ENCODE results near the gene TUBA1B. TPM values are rescaled to one million over a fixed set of nuclear protein-coding genes. Genes with fewer than 3 reads are reported as not detected.
"Not testable (repeated sequence)": the region's sequence is repeated elsewhere in the genome, so short reads cannot be mapped to it uniquely, and the experiment has no call there.

Gene TUBA1B
- total RNA-seq, 1 experiment from 2014 or later, result 369 TPM

DNA sequence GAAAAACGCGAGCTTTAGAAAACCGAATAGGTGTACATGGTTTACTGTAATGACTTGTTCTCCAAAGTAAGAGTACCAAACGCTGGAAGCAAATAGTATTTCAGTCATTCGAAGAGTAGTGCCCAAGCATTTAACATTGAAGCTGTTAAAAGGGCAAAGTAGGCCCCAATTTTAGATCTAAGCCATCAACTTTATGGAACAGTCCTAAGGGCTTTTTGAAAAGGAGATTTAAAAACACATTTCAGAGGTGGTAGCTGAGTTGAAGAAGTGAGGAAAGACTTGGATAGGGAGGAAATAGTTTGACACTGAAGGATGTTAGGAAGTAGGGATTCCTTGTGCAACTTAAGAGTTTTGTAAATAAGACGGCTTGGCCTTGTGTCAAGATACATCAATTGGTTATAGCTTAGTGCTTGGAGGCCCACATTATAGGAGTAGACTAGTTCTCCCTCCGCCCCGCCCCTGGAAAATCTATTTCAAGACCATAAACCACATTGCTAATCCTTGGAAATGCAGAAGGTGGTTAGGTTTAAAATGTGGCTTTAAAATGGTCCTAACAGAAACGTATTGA, 783 bp upstream of the TUBA1B start:
- ChIA-PET POLR2A (interaction anchor here (0.5 to 4.9 kb wide), 41 partner anchors 10 to 1035 kb away, joined by 3 to 182 read pairs (median 7); partner anchors contain the start of genes ARF3, CERS5, COX14 and DDX23), CTCF (interaction anchor here (1.0 to 3.1 kb wide), 6 partner anchors 12 to 100 kb away, joined by 3 to 23 read pairs (median 10); partner anchors contain the start of gene TUBA1A)
- Mint-ChIP-seq H3K4me1 (ENCODE audit: insufficient read depth, unreplicated experiment) (no peaks in the 10 kb centered on the region), H3K27me3 (ENCODE audit: insufficient read depth, unreplicated experiment) (no peaks in the 10 kb centered on the region), H3K4me3 (ENCODE audit: unreplicated experiment) (peak overlapping the region; percentile 94), H3K27ac (ENCODE audit: low read depth, unreplicated experiment) (peak overlapping the region; percentile 96), H3K36me3 (ENCODE audit: insufficient read depth, unreplicated experiment) (peaks cover 41% of the 10 kb centered on the region), H3K9me3 (ENCODE audit: unreplicated experiment) (no peaks in the 10 kb centered on the region)
- BruUV-seq (replicated peaks), result TSS peak; percentile 64
- TF ChIP-seq, protein P1, sequence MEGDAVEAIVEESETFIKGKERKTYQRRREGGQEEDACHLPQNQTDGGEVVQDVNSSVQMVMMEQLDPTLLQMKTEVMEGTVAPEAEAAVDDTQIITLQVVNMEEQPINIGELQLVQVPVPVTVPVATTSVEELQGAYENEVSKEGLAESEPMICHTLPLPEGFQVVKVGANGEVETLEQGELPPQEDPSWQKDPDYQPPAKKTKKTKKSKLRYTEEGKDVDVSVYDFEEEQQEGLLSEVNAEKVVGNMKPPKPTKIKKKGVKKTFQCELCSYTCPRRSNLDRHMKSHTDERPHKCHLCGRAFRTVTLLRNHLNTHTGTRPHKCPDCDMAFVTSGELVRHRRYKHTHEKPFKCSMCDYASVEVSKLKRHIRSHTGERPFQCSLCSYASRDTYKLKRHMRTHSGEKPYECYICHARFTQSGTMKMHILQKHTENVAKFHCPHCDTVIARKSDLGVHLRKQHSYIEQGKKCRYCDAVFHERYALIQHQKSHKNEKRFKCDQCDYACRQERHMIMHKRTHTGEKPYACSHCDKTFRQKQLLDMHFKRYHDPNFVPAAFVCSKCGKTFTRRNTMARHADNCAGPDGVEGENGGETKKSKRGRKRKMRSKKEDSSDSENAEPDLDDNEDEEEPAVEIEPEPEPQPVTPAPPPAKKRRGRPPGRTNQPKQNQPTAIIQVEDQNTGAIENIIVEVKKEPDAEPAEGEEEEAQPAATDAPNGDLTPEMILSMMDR (IDR thresholded peaks at IDR 0.05; ENCODE audit: unreplicated experiment), result no peak
- intact Hi-C loops (cut with micrococcal nuclease), result loop anchor here (2.0 kb wide), 2 partner anchors 57 to 67 kb away; partner anchors contain the start of gene TUBA1A
- peak; percentile 71 for DNase-seq (ENCODE audit: unreplicated experiment)

DNA sequence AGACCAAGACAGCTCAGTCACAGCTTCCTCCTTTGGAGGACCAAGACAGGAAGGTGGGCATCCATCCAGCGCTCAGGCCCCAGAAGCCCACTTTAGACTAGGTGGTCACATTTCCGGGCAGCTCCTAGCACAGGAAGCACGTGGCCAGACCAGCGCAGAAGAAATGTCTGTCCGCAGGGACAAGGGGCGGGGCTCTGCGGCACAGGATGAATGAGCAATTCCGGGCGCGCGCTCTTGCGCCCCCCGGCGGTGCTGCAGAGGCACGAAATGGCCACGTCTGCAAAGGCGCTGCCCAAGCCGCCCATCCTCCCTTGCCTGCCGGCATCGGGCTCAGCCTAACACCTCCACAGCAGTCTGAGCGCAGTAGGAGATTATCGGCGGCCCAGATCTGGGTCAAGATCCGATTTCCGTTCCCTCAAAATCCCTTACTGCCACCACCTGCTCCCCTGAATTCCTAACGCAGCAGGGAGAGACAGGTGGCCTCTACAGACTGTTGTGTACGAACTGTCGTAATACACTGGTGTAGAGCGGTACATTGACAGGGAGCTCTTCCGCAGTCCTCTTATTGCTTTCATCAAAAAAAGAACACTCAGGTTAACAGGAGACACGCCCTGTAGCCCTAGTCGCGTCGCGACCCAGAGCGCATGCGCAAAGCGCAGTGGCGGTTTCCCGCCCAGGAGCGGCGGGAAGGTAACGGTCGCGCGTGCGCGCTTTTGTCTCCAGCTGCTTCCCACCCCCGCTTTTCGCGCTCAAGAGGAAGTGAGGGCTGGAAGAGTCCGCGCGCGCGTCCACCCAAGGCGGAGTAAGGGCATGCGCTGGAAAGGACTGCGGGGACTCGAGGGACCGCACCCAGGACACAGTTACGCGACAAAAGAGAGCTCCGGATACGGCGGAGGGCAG, 794 bp downstream of the TUBA1B start:
- no peaks in the 10 kb centered on the region for H3K27me3 Mint-ChIP-seq (ENCODE audit: insufficient read depth, unreplicated experiment)
- TSS peak; percentile 49 for BruUV-seq (replicated peaks)
- peaks cover 47% of the 10 kb centered on the region for H3K36me3 Mint-ChIP-seq (ENCODE audit: insufficient read depth, unreplicated experiment)
- peak; percentile 91 for DNase-seq (ENCODE audit: unreplicated experiment)
- intact Hi-C loops (cut with micrococcal nuclease), result loop anchor here (1.0 to 2.0 kb wide), 3 partner anchors 58 to 105 kb away; partner anchors contain the start of gene TUBA1A
- TF ChIP-seq, protein P1 (IDR thresholded peaks at IDR 0.05; ENCODE audit: unreplicated experiment), result peak; percentile 91
- peak overlapping the region; percentile 94 for H3K4me3 Mint-ChIP-seq (ENCODE audit: unreplicated experiment)
- no peaks in the 10 kb centered on the region for H3K9me3 Mint-ChIP-seq (ENCODE audit: unreplicated experiment)
- H3K27ac Mint-ChIP-seq (ENCODE audit: low read depth, unreplicated experiment), result peak overlapping the region; percentile 96
- CTCF ChIA-PET, result interaction anchor here (0.5 to 3.1 kb wide), 26 partner anchors 8 to 1344 kb away, joined by 3 to 23 read pairs (median 4); partner anchors contain the start of gene RHEBL1
- no peaks in the 10 kb centered on the region for H3K4me1 Mint-ChIP-seq (ENCODE audit: insufficient read depth, unreplicated experiment)
- POLR2A ChIA-PET, result interaction anchor here (0.5 to 4.9 kb wide), 57 partner anchors 9 to 1426 kb away, joined by 3 to 182 read pairs (median 6); partner anchors contain the start of genes ARF3, CERS5, DDX23 and DHH

DNA sequence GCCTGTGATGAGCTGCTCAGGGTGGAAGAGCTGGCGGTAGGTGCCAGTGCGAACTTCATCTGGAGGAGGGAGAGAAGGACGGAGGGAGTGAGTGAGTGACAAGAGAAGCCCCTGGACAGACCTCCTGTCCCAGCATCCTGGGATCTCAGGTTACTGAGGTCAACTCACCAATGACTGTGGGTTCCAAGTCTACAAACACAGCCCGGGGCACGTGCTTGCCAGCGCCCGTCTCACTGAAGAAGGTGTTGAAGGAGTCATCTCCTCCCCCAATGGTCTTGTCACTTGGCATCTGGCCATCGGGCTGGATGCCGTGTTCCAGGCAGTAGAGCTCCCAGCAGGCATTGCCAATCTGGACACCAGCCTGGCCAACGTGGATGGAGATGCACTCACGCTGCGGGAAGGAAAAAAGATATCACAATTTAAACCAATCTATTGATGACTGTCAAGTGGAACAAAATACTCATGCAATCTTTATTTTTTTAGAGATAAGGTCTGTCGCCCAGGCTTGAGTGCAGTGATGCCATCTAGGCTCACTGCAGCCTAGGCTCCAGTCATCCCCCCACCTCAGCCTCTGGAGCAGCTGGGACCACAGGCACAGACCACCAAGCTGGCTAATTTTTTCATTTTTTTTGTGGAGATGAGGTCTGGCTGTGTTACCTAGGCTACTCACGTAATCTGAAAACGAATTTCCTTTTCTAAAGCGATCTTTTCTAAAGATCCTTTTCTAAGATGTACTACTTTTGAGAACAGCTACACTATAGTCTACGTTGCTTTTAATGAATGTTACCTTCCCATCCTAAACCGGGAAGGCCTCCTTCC, 1.7 kb downstream of the TUBA1B start:
- Mint-ChIP-seq H3K36me3 (ENCODE audit: insufficient read depth, unreplicated experiment) (peaks cover 47% of the 10 kb centered on the region), H3K27ac (ENCODE audit: low read depth, unreplicated experiment) (peak overlapping the region; percentile 96), H3K9me3 (ENCODE audit: unreplicated experiment) (no peaks in the 10 kb centered on the region), H3K27me3 (ENCODE audit: insufficient read depth, unreplicated experiment) (no peaks in the 10 kb centered on the region), H3K4me3 (ENCODE audit: unreplicated experiment) (peak overlapping the region; percentile 94), H3K4me1 (ENCODE audit: insufficient read depth, unreplicated experiment) (no peaks in the 10 kb centered on the region)
- POLR2A ChIA-PET, result interaction anchor here (0.6 to 4.9 kb wide), 28 partner anchors 8 to 1425 kb away, joined by 3 to 182 read pairs (median 10); partner anchors contain the start of genes ARF3, CERS5, DHH and KMT2D
- CTCF ChIA-PET, result interaction anchor here (0.5 to 3.1 kb wide), 19 partner anchors 8 to 1018 kb away, joined by 3 to 23 read pairs (median 4); partner anchors contain the start of gene RHEBL1
- DNase-seq (ENCODE audit: unreplicated experiment), result no peak
- TF ChIP-seq, protein P1 (IDR thresholded peaks at IDR 0.05; ENCODE audit: unreplicated experiment), result no peak
- intact Hi-C loops (cut with micrococcal nuclease), result loop anchor here (1.0 to 2.0 kb wide), 3 partner anchors 59 to 106 kb away; partner anchors contain the start of gene TUBA1A
- no TSS peak for BruUV-seq (replicated peaks)

DNA sequence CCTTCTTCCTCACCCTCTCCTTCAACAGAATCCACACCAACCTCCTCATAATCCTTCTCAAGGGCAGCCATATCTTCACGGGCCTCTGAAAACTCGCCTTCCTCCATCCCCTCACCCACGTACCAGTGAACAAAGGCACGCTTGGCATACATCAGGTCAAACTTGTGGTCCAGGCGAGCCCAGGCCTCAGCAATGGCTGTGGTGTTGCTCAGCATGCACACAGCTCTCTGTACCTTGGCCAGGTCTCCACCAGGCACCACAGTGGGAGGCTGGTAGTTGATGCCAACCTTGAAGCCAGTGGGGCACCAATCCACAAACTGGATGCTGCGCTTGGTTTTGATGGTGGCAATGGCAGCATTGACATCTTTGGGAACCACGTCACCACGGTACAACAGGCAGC, 3.2 kb downstream of the TUBA1B start:
- BruUV-seq (replicated peaks); H3K4me3 Mint-ChIP-seq (ENCODE audit: unreplicated experiment): not testable (repeated sequence)
- peaks cover 47% of the 10 kb centered on the region for H3K36me3 Mint-ChIP-seq (ENCODE audit: insufficient read depth, unreplicated experiment)

More for the DNA sequence above, 3.2 kb downstream of the TUBA1B start:
- DNase-seq (ENCODE audit: unreplicated experiment); intact Hi-C loops (cut with micrococcal nuclease); H3K4me1 Mint-ChIP-seq (ENCODE audit: insufficient read depth, unreplicated experiment); H3K27ac Mint-ChIP-seq (ENCODE audit: low read depth, unreplicated experiment); POLR2A ChIA-PET; H3K9me3 Mint-ChIP-seq (ENCODE audit: unreplicated experiment); H3K27me3 Mint-ChIP-seq (ENCODE audit: insufficient read depth, unreplicated experiment): not testable (repeated sequence)
- CTCF ChIA-PET, result interaction anchor here (0.6 to 1.4 kb wide), 5 partner anchors 22 to 65 kb away, joined by 3 to 7 read pairs (median 4); no protein-coding TSS in a partner anchor

All from MCF 10A (cell line).